SU-DHL-6 (cell line): ENCODE results near the gene KCP.

Experiments used
- EZH2phosphoT487 ChIP-seq: fragments of 200-600 bp; sonication (generic), shearing (Covaris generic); conservative IDR thresholded peaks from 2 replicates; pipeline ENCODE4 v1.6.1; 2018; ENCODE audit warnings: mild to moderate bottlenecking, antibody characterized with exemption, low read length, moderate library complexity, mixed read lengths
- TF ChIP-seq, protein P1 (sequence below): fragments of 200-600 bp; sonication (generic); IDR thresholded peaks from one replicate; pipeline ENCODE4 v1.5.1; 2017; ENCODE audit warnings: antibody characterized with exemption, mild to moderate bottlenecking, low read length, moderate library complexity; ENCODE audit not compliant: insufficient read depth, poor library complexity, severe bottlenecking

DNA sequence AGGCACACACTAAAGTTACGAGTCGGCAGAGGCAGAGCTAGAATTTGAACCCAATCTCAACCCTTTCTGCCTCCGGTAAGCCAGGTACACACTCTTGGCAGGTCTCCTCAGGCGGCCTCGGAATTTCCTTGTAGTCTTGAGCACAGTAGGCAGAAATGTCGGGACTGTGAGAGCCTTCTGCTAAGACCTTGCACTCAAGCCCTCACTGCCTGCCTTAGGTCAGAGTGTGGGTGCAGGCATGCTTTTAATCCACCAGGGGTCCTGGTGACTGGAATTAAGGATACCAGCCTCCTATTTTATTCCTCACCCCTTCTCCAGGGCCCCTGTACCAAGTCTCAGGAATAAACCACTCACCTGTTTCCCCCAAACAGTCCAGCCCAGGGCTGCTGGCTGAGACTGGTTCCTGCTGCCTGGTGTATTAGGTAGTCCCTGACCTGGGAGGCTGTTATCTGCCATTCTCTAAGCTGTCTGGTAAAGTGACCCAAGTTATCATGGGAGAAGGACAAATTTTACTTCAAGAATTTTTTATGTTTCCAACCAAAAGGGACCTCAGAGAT is 47.0 kb downstream of the KCP start:
- TF ChIP-seq, protein P1, sequence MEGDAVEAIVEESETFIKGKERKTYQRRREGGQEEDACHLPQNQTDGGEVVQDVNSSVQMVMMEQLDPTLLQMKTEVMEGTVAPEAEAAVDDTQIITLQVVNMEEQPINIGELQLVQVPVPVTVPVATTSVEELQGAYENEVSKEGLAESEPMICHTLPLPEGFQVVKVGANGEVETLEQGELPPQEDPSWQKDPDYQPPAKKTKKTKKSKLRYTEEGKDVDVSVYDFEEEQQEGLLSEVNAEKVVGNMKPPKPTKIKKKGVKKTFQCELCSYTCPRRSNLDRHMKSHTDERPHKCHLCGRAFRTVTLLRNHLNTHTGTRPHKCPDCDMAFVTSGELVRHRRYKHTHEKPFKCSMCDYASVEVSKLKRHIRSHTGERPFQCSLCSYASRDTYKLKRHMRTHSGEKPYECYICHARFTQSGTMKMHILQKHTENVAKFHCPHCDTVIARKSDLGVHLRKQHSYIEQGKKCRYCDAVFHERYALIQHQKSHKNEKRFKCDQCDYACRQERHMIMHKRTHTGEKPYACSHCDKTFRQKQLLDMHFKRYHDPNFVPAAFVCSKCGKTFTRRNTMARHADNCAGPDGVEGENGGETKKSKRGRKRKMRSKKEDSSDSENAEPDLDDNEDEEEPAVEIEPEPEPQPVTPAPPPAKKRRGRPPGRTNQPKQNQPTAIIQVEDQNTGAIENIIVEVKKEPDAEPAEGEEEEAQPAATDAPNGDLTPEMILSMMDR: peak; percentile 39
- TF ChIP-seq EZH2phosphoT487: no peak
